HG02759 (cell line): ENCODE results near the gene CCDC89.

Experiments
- ATAC-seq: cut with Tn5 transposase; IDR thresholded peaks from one replicate; pipeline ENCODE4 v1.9.1; 2021; ENCODE audit warnings: mild to moderate bottlenecking, moderate library complexity; ENCODE audit not compliant: unreplicated experiment

CCDC89 gene

GRCh38 chr11:85685820-85686459, at the start of gene CCDC89:
CCDC89 (minus strand) TSS chr11:85686195; CDS start chr11:85686130, 65 bp downstream.
- no peak for ATAC-seq

- ATAC-seq, result no peak
Observed at GRCh38 chr11:85732965-85733364, 47.0 kb upstream of the CCDC89 start.

- ATAC-seq, result no peak
Observed at GRCh38 chr11:85726381-85726780, 40.4 kb upstream of the CCDC89 start.

GRCh38 chr11:85725510-85726258, 39.7 kb upstream of the CCDC89 start:
- ATAC-seq, result no peak

GRCh38 chr11:85724748-85725465, 38.9 kb upstream of the CCDC89 start:
- ATAC-seq, result no peak

GRCh38 chr11:85723088-85723487, 37.1 kb upstream of the CCDC89 start:
- ATAC-seq, result no peak

GRCh38 chr11:85721191-85721590, 35.2 kb upstream of the CCDC89 start:
- ATAC-seq, result no peak

GRCh38 chr11:85718991-85719807, 33.2 kb upstream of the CCDC89 start:
- ATAC-seq, result no peak

- ATAC-seq, result no peak
Observed at GRCh38 chr11:85718126-85718943, 32.3 kb upstream of the CCDC89 start.

- ATAC-seq, result no peak
Observed at GRCh38 chr11:85717429-85717828, 31.4 kb upstream of the CCDC89 start.

GRCh38 chr11:85712953-85713352, 27.0 kb upstream of the CCDC89 start:
- no peak for ATAC-seq

- no peak for ATAC-seq
Observed at GRCh38 chr11:85710917-85711316, 24.9 kb upstream of the CCDC89 start.

- no peak for ATAC-seq
Observed at GRCh38 chr11:85709941-85710702, 24.1 kb upstream of the CCDC89 start.

GRCh38 chr11:85705800-85706199, 19.8 kb upstream of the CCDC89 start:
- ATAC-seq, result no peak

GRCh38 chr11:85704967-85705366, 19.0 kb upstream of the CCDC89 start:
- no peak for ATAC-seq

- ATAC-seq, result peak; percentile 79
Observed at GRCh38 chr11:85699957-85700741, 14.2 kb upstream of the CCDC89 start.

GRCh38 chr11:85698195-85698594, 12.2 kb upstream of the CCDC89 start:
- ATAC-seq, result no peak

GRCh38 chr11:85697747-85698146, 11.8 kb upstream of the CCDC89 start:
- ATAC-seq, result no peak

GRCh38 chr11:85695546-85695945, 9.6 kb upstream of the CCDC89 start:
- ATAC-seq, result no peak
